Natural killer cell (primary cell): ENCODE measurements around the gene CERS3. TPM values are rescaled to one million over a fixed set of nuclear protein-coding genes. Genes with fewer than 3 reads are reported as not detected.

ENCODE experiments used
- ATAC-seq, 3 donors: fragments of 150-1000 bp in 2 of 3; fragments of 200-7000 bp in 1 of 3; cut with Tn5 transposase; 1 replicate in 1 of 3; 2 replicates in 2 of 3; pipeline ENCODE4 v1.10.0; 2021; ENCODE audit warnings: mild to moderate bottlenecking in 2 of 3, moderate library complexity in 2 of 3
- DNase-seq, 2 donors: peaks; one replicate each; pipeline versions ENCODE4 v3.0.0 to v3.0.0-alpha.2; 2013 to 2021; ENCODE audit warnings: mixed read lengths in 1 of 2
- H3K27ac ChIP-seq: one replicate; pipeline ENCODE4 v1.5.1; 2013; ENCODE audit warnings: mild to moderate bottlenecking, low read length
- H3K27me3 ChIP-seq: one replicate; pipeline ENCODE4 v1.6.1; 2013; ENCODE audit warnings: low read length; ENCODE audit not compliant: control insufficient read depth, insufficient read depth
- H3K36me3 ChIP-seq: one replicate; pipeline ENCODE4 v1.6.1; 2013; ENCODE audit warnings: low read length; ENCODE audit not compliant: control insufficient read depth, insufficient read depth
- H3K4me1 ChIP-seq: one replicate; pipeline ENCODE4 v1.6.1; 2013; ENCODE audit warnings: low read length; ENCODE audit not compliant: control insufficient read depth, insufficient read depth
- H3K4me3 ChIP-seq: one replicate; pipeline ENCODE4 v1.5.1; 2013; ENCODE audit warnings: low read length
- H3K9me3 ChIP-seq: one replicate; pipeline ENCODE4 v1.6.1; 2013; ENCODE audit warnings: low read length; ENCODE audit not compliant: control insufficient read depth, insufficient read depth
- H3K27ac Mint-ChIP-seq, 2 donors: one replicate each; pipeline ENCODE4 v1.8.0; 2022; ENCODE audit warnings: mild to moderate bottlenecking in 2 of 2, mixed read lengths in 2 of 2, moderate library complexity in 1 of 2
- H3K27me3 Mint-ChIP-seq, 2 donors: one replicate each; pipeline ENCODE4 v1.8.0; 2022; ENCODE audit warnings: low read depth in 2 of 2, mixed read lengths in 2 of 2
- H3K36me3 Mint-ChIP-seq: one replicate; pipeline ENCODE4 v1.8.0; 2022; ENCODE audit warnings: mixed read lengths
- H3K4me1 Mint-ChIP-seq, 2 donors: one replicate each; pipeline ENCODE4 v1.8.0; 2022; ENCODE audit warnings: mixed read lengths in 2 of 2
- H3K4me3 Mint-ChIP-seq: one replicate; pipeline ENCODE4 v1.8.0; 2022; ENCODE audit warnings: mild to moderate bottlenecking, moderate library complexity, mixed read lengths
- H3K9me3 Mint-ChIP-seq, 2 donors: one replicate each; pipeline ENCODE4 v1.8.0; 2022; ENCODE audit warnings: mixed read lengths in 2 of 2
- WGBS: methylation state at CpG from one replicate; pipeline ENCODE4 v1.1.7; 2013; ENCODE audit warnings: missing lambda C conversion rate; ENCODE audit not compliant: insufficient coverage; 5-methylcytosine and 5-hydroxymethylcytosine counted together
- intact Hi-C: fragments of 100-400 bp; cut with micrococcal nuclease; formaldehyde crosslinking; loops from one replicate; pipeline ENCODE4 v1.14.2; 2022
- total RNA-seq, 4 donors: library from RNA; stranded (reverse); fragments of 120-200 nt in 1 of 4; gene quantifications; one replicate each; pipeline versions ENCODE4 v1.2.3 to v1.2.4, GENCODE V29; 2013 to 2022
- TF ChIP-seq, protein P1 (sequence below): fragments of 200-600 bp; IDR thresholded peaks from one replicate; pipeline ENCODE4 v1.8.0; 2022; ENCODE audit warnings: antibody characterized with exemption

The CERS3 gene
- total RNA-seq, 3 donors from 2014 or later (not counting 1 experiment from before 2014, with no cell fraction given): 0.40 to 0.90 (median 0.48) TPM

DNA sequence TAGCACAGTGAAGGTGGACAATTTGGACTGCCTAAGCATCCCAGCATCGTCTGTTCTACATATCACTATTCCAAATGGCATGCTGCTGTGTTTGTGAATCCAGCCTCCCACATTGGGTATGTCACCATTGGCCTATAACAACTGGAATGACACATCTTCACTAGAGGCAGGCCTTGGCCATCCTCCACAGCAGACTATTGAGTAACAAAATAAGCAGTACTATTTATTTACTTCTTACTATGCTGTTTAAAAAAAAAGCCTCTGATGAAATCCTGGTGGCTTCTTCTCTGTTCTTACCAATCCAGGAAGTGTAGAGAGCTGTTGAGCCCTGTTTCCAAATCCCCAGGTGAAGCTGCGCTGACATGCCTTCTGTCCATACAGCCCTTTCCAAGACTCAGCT, 30.6 kb upstream of the CERS3 start:
- Mint-ChIP-seq H3K9me3 (no peaks in the 10 kb centered on the region), H3K4me1 (no peaks in the 10 kb centered on the region), H3K27ac (no peak overlapping the region), H3K27me3 (no peaks in the 10 kb centered on the region), H3K36me3 (no peaks in the 10 kb centered on the region), H3K4me3 (no peak overlapping the region)
- H3K4me3 ChIP-seq: no peak overlapping the region
- H3K9me3 ChIP-seq: no peaks in the 10 kb centered on the region
- WGBS: 83% methylated on average over 2 of the region's 2 CpGs
- TF ChIP-seq, protein P1, sequence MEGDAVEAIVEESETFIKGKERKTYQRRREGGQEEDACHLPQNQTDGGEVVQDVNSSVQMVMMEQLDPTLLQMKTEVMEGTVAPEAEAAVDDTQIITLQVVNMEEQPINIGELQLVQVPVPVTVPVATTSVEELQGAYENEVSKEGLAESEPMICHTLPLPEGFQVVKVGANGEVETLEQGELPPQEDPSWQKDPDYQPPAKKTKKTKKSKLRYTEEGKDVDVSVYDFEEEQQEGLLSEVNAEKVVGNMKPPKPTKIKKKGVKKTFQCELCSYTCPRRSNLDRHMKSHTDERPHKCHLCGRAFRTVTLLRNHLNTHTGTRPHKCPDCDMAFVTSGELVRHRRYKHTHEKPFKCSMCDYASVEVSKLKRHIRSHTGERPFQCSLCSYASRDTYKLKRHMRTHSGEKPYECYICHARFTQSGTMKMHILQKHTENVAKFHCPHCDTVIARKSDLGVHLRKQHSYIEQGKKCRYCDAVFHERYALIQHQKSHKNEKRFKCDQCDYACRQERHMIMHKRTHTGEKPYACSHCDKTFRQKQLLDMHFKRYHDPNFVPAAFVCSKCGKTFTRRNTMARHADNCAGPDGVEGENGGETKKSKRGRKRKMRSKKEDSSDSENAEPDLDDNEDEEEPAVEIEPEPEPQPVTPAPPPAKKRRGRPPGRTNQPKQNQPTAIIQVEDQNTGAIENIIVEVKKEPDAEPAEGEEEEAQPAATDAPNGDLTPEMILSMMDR: no peak
- no peak for DNase-seq
- no peak for ATAC-seq
- no peak overlapping the region for H3K27ac ChIP-seq
- no peaks in the 10 kb centered on the region for H3K27me3 ChIP-seq
- no peaks in the 10 kb centered on the region for H3K36me3 ChIP-seq
- H3K4me1 ChIP-seq: no peaks in the 10 kb centered on the region
- intact Hi-C loops: no loop called here

DNA sequence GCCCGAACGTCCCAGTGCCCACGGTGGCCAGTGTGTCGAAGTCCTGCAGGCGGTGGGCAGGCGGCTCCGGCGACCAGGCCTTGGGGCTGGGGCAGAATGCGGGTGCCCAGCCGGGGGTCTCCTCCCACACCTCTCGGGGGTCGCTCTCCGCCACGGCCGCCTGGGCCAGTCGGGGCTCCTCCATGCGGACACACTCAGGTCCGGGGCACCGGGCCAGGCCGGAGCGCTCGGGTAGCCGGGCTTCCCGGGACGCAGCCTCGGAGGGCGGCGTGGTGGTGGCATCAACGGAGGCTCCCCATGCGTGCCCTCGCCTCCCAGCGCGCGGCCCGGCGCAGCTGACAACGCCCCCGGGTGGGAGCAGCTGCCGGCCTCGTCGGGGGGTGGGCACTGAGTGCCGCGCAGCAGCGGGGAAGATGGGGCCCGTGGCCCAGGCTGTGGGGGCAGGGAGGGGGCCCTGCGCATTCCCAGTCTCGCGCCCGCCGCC, 30.1 kb upstream of the CERS3 start:
- Histone ChIP-seq H3K36me3 (no peaks in the 10 kb centered on the region), H3K27me3 (no peaks in the 10 kb centered on the region), H3K9me3 (no peaks in the 10 kb centered on the region), H3K4me3 (no peak overlapping the region), H3K4me1 (no peaks in the 10 kb centered on the region), H3K27ac (no peak overlapping the region)
- TF ChIP-seq, protein P1: no peak
- H3K4me1 Mint-ChIP-seq: no peaks in the 10 kb centered on the region
- DNase-seq (no peak), ATAC-seq (no peak)
- intact Hi-C loops: no loop called here
- no peaks in the 10 kb centered on the region for H3K36me3 Mint-ChIP-seq
- H3K9me3 Mint-ChIP-seq: no peaks in the 10 kb centered on the region
- no peak overlapping the region for H3K27ac Mint-ChIP-seq
- no peak overlapping the region for H3K4me3 Mint-ChIP-seq
- H3K27me3 Mint-ChIP-seq: no peaks in the 10 kb centered on the region
- WGBS: 95% methylated on average over 50 of the region's 50 CpGs

DNA sequence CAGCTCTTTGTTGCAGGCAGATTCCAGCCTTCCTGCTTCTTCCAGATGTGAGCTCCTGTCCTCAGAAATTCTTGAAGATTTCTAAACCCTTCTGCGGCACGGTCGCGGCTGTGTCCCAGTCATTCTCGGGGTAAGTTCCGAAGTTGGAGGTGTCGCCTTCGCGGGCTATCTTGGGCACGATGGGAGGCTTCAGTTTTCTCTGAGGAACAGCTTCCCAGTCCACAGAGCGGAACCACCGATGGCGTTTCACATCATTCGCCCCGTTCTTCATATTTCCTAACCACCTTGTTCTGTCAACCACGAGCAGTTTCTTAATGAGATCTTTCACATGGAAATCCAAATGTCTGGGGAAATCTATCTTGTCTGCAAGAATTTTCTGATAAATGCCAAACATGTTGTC, 24.7 kb upstream of the CERS3 start:
- DNase-seq (no peak), ATAC-seq (no peak)
- no peaks in the 10 kb centered on the region for H3K4me1 Mint-ChIP-seq
- no peak overlapping the region for H3K27ac Mint-ChIP-seq
- TF ChIP-seq, protein P1: no peak
- WGBS: 93% methylated on average over 16 of the region's 16 CpGs
- H3K4me3 Mint-ChIP-seq: no peak overlapping the region
- Histone ChIP-seq H3K4me1 (no peaks in the 10 kb centered on the region), H3K4me3 (no peak overlapping the region), H3K27me3 (no peaks in the 10 kb centered on the region), H3K9me3 (no peaks in the 10 kb centered on the region), H3K36me3 (no peaks in the 10 kb centered on the region), H3K27ac (no peak overlapping the region)
- H3K27me3 Mint-ChIP-seq: no peaks in the 10 kb centered on the region
- H3K36me3 Mint-ChIP-seq: no peaks in the 10 kb centered on the region
- peaks cover 0 to 3% of the 10 kb centered on the region in 2 donors for H3K9me3 Mint-ChIP-seq
- intact Hi-C loops: no loop called here

DNA sequence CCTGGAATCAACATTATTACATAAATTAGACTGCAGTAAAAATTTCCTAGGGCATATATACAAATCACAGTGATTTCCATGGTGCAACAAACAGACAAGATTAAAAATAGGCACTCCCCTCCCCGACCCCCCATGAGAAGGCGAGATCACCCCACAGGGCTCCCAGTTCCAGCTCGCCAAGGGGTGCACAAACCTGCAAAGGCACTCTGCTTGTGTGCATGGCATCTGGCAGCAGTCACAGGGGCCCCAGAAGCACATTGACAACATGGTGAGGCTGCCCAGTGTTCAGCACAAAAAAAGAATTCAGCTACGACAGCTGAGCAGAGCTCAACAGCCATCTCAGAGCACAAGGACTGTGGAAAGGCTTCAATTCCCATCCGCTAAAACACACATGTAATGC, 19.2 kb upstream of the CERS3 start:
- 86% methylated on average over 5 of the region's 5 CpGs for WGBS
- Mint-ChIP-seq H3K27me3 (peaks cover 0 to 4% of the 10 kb centered on the region in 2 donors), H3K9me3 (peaks cover 0 to 3% of the 10 kb centered on the region in 2 donors), H3K4me1 (no peaks in the 10 kb centered on the region), H3K27ac (no peak overlapping the region), H3K4me3 (no peak overlapping the region), H3K36me3 (no peaks in the 10 kb centered on the region)
- DNase-seq (no peak), ATAC-seq (no peak)
- Histone ChIP-seq H3K4me1 (no peaks in the 10 kb centered on the region), H3K36me3 (no peaks in the 10 kb centered on the region), H3K27me3 (no peaks in the 10 kb centered on the region), H3K9me3 (no peaks in the 10 kb centered on the region), H3K4me3 (no peak overlapping the region), H3K27ac (no peak overlapping the region)
- intact Hi-C loops: no loop called here
- TF ChIP-seq, protein P1: no peak
